ENCODE data around the gene ASTN1.
A peak's percentile ranks its signal among the peaks of the same experiment; 100 is the strongest.

DNA sequence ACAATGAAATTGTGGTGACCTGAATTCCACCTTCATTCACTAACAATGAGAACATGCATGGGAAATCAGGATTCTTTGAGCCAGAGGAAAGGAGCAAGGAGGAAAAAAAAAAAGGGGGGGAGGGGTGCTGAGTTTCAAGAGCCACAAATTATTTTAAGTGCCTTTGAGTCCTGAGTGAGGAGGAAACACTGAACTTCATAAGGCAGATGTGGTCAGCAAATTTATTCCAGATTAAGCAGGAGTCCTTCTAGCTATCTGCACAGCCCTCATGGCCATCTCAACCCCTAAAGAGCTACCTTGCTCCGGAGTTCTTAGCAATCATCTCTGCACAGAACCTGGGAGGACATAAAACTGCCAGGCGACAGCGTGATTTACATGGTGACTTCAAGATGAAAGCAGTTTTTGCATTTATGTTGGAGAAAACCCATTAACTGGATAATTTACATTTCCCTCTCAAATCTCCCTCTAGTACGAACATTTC, 21.7 kb downstream of the ASTN1 start:
- TF ChIP-seq ZBTB21 (tag by site-specific recombination; IDR thresholded peaks at IDR 0.05), result no peak
- TF ChIP-seq, protein P1, sequence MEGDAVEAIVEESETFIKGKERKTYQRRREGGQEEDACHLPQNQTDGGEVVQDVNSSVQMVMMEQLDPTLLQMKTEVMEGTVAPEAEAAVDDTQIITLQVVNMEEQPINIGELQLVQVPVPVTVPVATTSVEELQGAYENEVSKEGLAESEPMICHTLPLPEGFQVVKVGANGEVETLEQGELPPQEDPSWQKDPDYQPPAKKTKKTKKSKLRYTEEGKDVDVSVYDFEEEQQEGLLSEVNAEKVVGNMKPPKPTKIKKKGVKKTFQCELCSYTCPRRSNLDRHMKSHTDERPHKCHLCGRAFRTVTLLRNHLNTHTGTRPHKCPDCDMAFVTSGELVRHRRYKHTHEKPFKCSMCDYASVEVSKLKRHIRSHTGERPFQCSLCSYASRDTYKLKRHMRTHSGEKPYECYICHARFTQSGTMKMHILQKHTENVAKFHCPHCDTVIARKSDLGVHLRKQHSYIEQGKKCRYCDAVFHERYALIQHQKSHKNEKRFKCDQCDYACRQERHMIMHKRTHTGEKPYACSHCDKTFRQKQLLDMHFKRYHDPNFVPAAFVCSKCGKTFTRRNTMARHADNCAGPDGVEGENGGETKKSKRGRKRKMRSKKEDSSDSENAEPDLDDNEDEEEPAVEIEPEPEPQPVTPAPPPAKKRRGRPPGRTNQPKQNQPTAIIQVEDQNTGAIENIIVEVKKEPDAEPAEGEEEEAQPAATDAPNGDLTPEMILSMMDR (tag by site-specific recombination; IDR thresholded peaks at IDR 0.05), result no peak
- TF ChIP-seq, protein P2, sequence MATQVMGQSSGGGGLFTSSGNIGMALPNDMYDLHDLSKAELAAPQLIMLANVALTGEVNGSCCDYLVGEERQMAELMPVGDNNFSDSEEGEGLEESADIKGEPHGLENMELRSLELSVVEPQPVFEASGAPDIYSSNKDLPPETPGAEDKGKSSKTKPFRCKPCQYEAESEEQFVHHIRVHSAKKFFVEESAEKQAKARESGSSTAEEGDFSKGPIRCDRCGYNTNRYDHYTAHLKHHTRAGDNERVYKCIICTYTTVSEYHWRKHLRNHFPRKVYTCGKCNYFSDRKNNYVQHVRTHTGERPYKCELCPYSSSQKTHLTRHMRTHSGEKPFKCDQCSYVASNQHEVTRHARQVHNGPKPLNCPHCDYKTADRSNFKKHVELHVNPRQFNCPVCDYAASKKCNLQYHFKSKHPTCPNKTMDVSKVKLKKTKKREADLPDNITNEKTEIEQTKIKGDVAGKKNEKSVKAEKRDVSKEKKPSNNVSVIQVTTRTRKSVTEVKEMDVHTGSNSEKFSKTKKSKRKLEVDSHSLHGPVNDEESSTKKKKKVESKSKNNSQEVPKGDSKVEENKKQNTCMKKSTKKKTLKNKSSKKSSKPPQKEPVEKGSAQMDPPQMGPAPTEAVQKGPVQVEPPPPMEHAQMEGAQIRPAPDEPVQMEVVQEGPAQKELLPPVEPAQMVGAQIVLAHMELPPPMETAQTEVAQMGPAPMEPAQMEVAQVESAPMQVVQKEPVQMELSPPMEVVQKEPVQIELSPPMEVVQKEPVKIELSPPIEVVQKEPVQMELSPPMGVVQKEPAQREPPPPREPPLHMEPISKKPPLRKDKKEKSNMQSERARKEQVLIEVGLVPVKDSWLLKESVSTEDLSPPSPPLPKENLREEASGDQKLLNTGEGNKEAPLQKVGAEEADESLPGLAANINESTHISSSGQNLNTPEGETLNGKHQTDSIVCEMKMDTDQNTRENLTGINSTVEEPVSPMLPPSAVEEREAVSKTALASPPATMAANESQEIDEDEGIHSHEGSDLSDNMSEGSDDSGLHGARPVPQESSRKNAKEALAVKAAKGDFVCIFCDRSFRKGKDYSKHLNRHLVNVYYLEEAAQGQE (tag by site-specific recombination; IDR thresholded peaks at IDR 0.05), result no peak
- TF ChIP-seq ZNF501 (tag by site-specific recombination; IDR thresholded peaks at IDR 0.05), result 0 out of 2 replicates have a peak, but pooled peaks have one; percentile 44
- TF ChIP-seq ZNF239 (tag by site-specific recombination; IDR thresholded peaks at IDR 0.05), result no peak
- no peak for TF ChIP-seq ZEB2 (tag by site-specific recombination; IDR thresholded peaks at IDR 0.05)
- no peak for TF ChIP-seq REPIN1 (tag by site-specific recombination; IDR thresholded peaks at IDR 0.05; ENCODE audit: low read depth)
- TF ChIP-seq, protein P3, sequence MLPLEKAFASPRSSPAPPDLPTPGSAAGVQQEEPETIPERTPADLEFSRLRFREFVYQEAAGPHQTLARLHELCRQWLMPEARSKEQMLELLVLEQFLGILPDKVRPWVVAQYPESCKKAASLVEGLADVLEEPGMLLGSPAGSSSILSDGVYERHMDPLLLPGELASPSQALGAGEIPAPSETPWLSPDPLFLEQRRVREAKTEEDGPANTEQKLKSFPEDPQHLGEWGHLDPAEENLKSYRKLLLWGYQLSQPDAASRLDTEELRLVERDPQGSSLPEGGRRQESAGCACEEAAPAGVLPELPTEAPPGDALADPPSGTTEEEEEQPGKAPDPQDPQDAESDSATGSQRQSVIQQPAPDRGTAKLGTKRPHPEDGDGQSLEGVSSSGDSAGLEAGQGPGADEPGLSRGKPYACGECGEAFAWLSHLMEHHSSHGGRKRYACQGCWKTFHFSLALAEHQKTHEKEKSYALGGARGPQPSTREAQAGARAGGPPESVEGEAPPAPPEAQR (tag by site-specific recombination; IDR thresholded peaks at IDR 0.05), result no peak
- no peak for TF ChIP-seq ZNF791 (tag by site-specific recombination; IDR thresholded peaks at IDR 0.05)
- no peak for TF ChIP-seq YY1 (tag by site-specific recombination; IDR thresholded peaks at IDR 0.05)
